GM04503 (cell line): Measurements from ENCODE around the gene PI4KA.
"Not testable (repeated sequence)": the region's sequence is repeated elsewhere in the genome, so short reads cannot be mapped to it uniquely, and the experiment has no call there.

Source experiments
- DNase-seq: peaks from one replicate; pipeline ENCODE4 v3.0.0-alpha.2; 2012; ENCODE audit warnings: low read depth

PI4KA gene

GRCh38 chr22:20695205-20695604, 163.4 kb downstream of the PI4KA start:
- DNase-seq: not testable (repeated sequence)

GRCh38 chr22:20694256-20694655, 164.4 kb downstream of the PI4KA start:
- DNase-seq: not testable (repeated sequence)

- not testable (repeated sequence) for DNase-seq
Measured at GRCh38 chr22:20692926-20693325, 165.7 kb downstream of the PI4KA start.

GRCh38 chr22:20690586-20691317, 167.9 kb downstream of the PI4KA start:
- not testable (repeated sequence) for DNase-seq

- not testable (repeated sequence) for DNase-seq
Measured at GRCh38 chr22:20687356-20688172, 171.0 kb downstream of the PI4KA start.

- not testable (repeated sequence) for DNase-seq
Measured at GRCh38 chr22:20685764-20686163, 172.8 kb downstream of the PI4KA start.

- not testable (repeated sequence) for DNase-seq
Measured at GRCh38 chr22:20678792-20679435, 179.7 kb downstream of the PI4KA start.

- DNase-seq: no peak
Measured at GRCh38 chr22:20677684-20678242, 180.8 kb downstream of the PI4KA start.

- DNase-seq: not testable (repeated sequence)
Measured at GRCh38 chr22:20675613-20676012, 183.0 kb downstream of the PI4KA start.

- DNase-seq: no peak
Measured at GRCh38 chr22:20674998-20675397, 183.6 kb downstream of the PI4KA start.

GRCh38 chr22:20673295-20674195, 185.1 kb downstream of the PI4KA start:
- DNase-seq: no peak

- no peak for DNase-seq
Measured at GRCh38 chr22:20672732-20673131, 185.9 kb downstream of the PI4KA start.

GRCh38 chr22:20672082-20672424, 186.6 kb downstream of the PI4KA start:
- DNase-seq: no peak

GRCh38 chr22:20671409-20672081, 187.1 kb downstream of the PI4KA start:
- DNase-seq: no peak

- DNase-seq: not testable (repeated sequence)
Measured at GRCh38 chr22:20670457-20671261, 188.0 kb downstream of the PI4KA start.

GRCh38 chr22:20669884-20670283, 188.7 kb downstream of the PI4KA start:
- not testable (repeated sequence) for DNase-seq

GRCh38 chr22:20669471-20669870, 189.1 kb downstream of the PI4KA start:
- not testable (repeated sequence) for DNase-seq

- DNase-seq: not testable (repeated sequence)
Measured at GRCh38 chr22:20668769-20669168, 189.8 kb downstream of the PI4KA start.

- not testable (repeated sequence) for DNase-seq
Measured at GRCh38 chr22:20668226-20668625, 190.4 kb downstream of the PI4KA start.

GRCh38 chr22:20667548-20667947, 191.1 kb downstream of the PI4KA start:
- not testable (repeated sequence) for DNase-seq
